Cardiac fibroblast (primary cell): Measurements from ENCODE around the gene MNX1.

Experiments used
- DNase-seq, 2 donors: peaks; one replicate each; pipeline versions ENCODE4 v3.0.0 to v3.0.0-alpha.2; 2010; ENCODE audit warnings: low read depth in 2 of 2
- H3K4me3 ChIP-seq, 2 donors: replicated peaks in 1 of 2; 1 replicate in 1 of 2; 2 replicates in 1 of 2; pipeline ENCODE4 v1.5.1; 2011; ENCODE audit warnings: low read depth in 2 of 2, low read length in 2 of 2, mild to moderate bottlenecking in 2 of 2, moderate library complexity in 1 of 2
- TF ChIP-seq, protein P1 (sequence below): IDR thresholded peaks from one replicate; pipeline ENCODE4 v1.5.1; 2011; ENCODE audit warnings: low read depth, mild to moderate bottlenecking, low read length, inconsistent platforms

MNX1 gene

DNA sequence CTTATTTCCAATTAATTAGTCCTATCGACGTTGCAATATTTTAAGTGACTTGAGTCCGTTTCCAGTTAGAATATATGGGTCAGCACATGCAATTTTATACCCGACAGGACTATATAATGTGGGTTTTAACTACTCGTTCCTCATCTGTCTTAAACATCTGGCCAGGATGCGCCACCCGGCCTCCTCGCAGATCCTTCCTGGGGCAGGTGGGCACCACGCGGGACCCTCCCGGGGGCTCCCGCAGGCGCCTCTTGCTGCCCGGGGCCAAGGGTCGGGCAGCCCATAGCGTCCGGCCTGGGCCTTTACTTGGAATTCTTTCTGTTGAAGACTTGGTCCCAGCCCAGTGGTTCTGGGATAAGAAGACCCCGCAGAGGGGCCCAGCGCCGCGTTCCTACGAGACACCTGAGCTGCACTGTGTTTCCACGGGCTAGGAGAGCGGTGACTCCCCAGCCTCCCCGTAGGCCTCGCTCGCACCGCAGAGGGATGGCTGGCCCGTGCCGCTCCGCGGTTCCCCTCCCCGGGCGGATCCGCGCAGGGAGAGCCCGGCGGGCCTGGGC, 10.1 kb upstream of the MNX1 start:
- DNase-seq, result no peak
- H3K4me3 ChIP-seq, result no peak overlapping the region
- TF ChIP-seq, protein P1, sequence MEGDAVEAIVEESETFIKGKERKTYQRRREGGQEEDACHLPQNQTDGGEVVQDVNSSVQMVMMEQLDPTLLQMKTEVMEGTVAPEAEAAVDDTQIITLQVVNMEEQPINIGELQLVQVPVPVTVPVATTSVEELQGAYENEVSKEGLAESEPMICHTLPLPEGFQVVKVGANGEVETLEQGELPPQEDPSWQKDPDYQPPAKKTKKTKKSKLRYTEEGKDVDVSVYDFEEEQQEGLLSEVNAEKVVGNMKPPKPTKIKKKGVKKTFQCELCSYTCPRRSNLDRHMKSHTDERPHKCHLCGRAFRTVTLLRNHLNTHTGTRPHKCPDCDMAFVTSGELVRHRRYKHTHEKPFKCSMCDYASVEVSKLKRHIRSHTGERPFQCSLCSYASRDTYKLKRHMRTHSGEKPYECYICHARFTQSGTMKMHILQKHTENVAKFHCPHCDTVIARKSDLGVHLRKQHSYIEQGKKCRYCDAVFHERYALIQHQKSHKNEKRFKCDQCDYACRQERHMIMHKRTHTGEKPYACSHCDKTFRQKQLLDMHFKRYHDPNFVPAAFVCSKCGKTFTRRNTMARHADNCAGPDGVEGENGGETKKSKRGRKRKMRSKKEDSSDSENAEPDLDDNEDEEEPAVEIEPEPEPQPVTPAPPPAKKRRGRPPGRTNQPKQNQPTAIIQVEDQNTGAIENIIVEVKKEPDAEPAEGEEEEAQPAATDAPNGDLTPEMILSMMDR, result no peak

DNA sequence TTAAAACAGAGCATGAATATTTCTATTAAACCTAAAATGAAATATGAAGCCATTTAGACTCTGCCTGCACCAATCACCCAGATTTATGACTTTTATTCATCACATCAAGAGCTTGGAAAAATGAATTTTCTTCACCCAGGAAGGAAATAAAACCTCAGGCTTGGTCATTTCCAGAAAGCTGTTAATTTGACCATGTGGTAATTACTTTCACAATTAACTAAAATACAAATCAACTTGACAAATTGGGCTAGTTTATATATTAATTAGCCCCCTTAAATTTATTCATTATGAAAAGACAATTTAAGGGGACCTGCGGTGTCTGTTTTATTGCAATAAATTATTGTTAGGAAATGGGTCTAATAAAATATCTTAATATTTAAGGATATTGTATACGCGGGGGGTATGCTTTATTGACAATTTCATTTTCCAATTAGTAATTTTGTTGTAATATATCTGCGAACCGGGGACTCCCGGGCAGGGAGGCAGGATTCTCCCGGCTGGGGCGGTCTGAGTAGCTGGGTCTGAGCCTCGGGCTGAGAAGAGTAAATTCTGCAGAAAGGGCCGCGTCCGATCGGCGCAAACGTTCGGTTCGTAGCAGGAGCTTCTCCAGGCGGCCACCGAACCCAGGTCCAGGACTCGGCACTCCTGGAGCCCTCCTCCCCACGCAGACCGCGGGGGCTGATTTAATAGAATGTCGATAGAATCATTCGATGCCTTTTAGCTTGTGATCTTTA, 9.4 kb upstream of the MNX1 start:
- TF ChIP-seq, protein P1, result no peak
- no peak overlapping the region for H3K4me3 ChIP-seq
- no peak for DNase-seq

DNA sequence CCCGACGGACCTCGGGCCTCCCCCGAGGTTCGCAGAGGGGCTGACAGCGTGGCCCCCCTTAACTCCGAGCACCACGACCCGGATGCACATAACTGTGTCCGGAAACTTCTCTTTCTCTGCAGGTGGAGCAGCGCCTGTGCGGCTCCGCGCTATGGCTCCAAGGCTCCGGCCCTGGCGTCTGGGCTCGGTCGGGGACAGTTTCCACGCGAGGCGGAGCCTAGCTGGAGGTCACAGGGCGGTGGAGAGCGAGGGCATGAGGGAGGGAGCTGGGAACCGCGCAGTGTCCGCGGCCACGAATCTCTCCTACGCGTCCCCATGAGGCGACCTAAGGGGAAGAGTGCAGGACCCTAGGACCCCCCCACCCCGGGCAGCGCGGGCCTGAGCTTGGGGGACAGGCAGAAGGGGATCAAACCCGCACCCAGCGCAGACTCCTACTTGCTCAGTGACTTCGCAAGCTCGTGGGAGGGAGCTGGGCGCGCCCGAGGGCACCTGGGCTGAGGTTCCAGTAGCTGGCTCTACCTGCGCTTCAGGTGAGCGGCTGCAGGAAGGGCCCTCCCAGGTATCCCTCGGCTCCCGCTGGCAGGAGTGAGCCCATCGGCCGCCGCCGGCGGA, 8.6 kb upstream of the MNX1 start:
- TF ChIP-seq, protein P1, result no peak
- no peak for DNase-seq
- no peak overlapping the region for H3K4me3 ChIP-seq

DNA sequence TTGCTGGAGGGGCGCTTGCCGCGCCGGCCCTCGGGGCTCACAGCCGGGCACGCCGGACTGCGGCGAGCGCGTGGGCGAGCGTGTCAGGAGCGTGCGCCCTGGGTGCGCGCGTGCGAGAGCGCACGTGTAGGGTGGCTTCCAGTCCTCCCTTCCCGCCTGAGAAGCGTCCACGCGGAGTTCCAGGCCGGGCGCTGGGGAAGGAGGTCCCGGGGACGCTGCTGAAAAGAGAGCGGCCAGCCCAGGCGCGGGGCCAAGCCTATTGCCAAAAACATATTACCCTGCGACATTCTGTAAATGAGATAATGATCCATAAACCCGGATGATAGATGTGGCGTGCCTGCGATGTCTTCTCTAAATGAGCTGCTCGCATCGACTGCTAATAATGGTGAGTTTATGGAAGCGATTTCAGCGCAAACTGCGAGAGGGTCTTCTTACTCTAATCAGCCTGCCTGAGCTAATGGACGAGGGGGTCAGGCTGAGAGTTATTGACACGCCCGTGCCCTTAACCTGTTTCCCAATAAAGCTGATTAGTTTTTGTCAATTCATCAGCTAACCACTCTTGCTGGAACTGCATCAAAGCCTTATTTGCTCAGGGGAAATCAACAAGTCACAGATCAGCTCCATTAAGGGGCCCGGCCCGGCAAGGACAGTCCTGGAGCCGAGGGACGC, 8.0 kb upstream of the MNX1 start:
- no peak for DNase-seq
- no peak overlapping the region for H3K4me3 ChIP-seq
- TF ChIP-seq, protein P1, result no peak

DNA sequence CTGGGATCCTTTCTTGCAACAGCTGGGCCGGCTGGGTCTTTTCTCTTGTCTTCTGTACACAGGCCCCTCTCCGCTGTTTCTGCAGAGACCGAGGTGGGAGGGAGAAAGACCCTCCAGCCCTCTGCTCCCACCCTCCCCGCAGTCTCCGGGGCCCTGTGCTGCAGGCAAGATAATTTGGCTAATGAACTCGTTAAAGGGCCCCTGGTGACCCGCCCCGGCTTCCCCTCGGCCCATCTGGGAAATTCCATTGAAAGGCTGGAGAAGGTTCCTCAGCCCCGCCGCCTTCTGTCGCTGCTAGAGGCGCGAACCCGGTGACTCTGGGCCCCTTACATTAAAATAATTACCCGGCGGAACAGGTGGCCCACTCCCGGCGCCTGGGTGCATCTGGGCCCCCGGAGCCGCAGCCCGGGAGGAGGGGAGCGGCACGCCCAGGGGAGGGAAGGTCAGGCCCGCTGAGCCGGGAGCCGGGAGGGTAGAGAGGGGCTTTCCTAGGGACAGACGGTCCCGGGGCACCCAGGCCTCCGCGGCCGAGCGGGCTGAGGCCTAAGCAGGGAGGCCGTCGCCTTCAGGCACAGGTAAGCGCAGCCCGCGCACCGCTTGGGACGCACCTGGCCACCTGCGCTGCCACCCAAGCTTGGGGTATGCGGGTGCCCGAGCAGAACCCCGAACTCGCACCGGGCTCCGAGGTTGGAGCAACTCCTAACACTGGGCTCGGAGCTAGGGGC, 7.3 kb upstream of the MNX1 start:
- DNase-seq, result no peak
- H3K4me3 ChIP-seq, result no peak overlapping the region
- TF ChIP-seq, protein P1, result no peak

DNA sequence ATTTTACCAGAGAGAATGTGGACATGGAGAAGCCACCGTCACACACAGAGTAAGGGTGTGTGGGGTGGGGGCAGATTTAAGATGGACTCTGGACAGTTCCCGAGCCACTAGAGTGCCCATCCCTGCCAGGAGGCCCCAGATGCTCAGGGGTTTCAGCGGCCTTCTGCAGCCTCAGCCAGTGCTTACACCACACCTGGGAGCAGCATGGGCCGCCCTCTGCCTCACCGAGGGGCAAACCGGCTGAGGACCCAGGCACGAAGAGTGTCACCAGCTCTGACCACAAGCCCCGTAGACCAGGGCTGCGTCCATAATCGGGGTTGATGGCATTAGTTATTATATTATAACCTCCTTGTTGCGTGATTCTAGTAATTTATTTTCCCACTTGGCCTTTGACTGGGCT, 6.7 kb upstream of the MNX1 start:
- H3K4me3 ChIP-seq, result no peak overlapping the region
- no peak for DNase-seq
- TF ChIP-seq, protein P1, result no peak
